ENCODE results near the gene RALB. TPM values are rescaled to one million over a fixed set of nuclear protein-coding genes. Genes with fewer than 3 reads are reported as not detected.

The RALB gene
- total and polyA plus RNA-seq, 2 of the 8 experiments (the other 6 are each of a cell fraction or from before 2014, with no cell fraction given), result 12.0 to 16.6 TPM

- TF ChIP-seq SIN3A (conservative IDR thresholded peaks at IDR 0.05 in 1 of 2, IDR thresholded peaks at IDR 0.05 in 1 of 2; ENCODE audit: low read depth in 1 of 2, low read length in 2 of 2) (no peak), CBX8 (IDR thresholded peaks at IDR 0.05; ENCODE audit: borderline replicate concordance, low read depth, low read length) (no peak), KDM5A (IDR thresholded peaks at IDR 0.05; ENCODE audit: low read length) (no peak), TBP (IDR thresholded peaks at IDR 0.05; ENCODE audit: low read depth, low read length) (no peak), KDM4A (IDR thresholded peaks at IDR 0.05; ENCODE audit: low read depth, low read length, severe bottlenecking) (no peak)
Measured at GRCh38 chr2:120323807-120324399, 71.3 kb downstream of the RALB start (continued).
